Measurements from ENCODE around the gene ARID1B. TPM values are rescaled to one million over a fixed set of nuclear protein-coding genes. Genes with fewer than 3 reads are reported as not detected.

Gene ARID1B
- polyA plus RNA-seq, 1 experiment: 19.2 TPM

GRCh38 chr6:156756630-156757610 is 20.3 kb upstream of the ARID1B start:
- H3K4me3 ChIP-seq (ENCODE audit: low read depth, low read length): no peak overlapping the region
- no peak for DNase-seq (ENCODE audit: low read depth, low spot score)
- no peak for TF ChIP-seq CTCF (IDR thresholded peaks at IDR 0.05; ENCODE audit: low read depth, low read length)
- H3K27me3 ChIP-seq (ENCODE audit: control insufficient read depth, insufficient read depth, low read length): no peaks in the 10 kb centered on the region
- no peak overlapping the region for H3K27ac ChIP-seq (ENCODE audit: low read depth, low read length)
- POLR2A ChIA-PET: no interaction called here
- CTCF ChIA-PET: interaction anchor here (0.7 kb wide), 1 partner anchor 145 kb away, joined by 3 read pairs; no protein-coding TSS in a partner anchor
- H3K9me3 ChIP-seq (ENCODE audit: control insufficient read depth, insufficient read depth, low read length): no peaks in the 10 kb centered on the region

GRCh38 chr6:156757849-156758248 is 19.3 kb upstream of the ARID1B start:
- Histone ChIP-seq H3K4me3 (ENCODE audit: low read depth, low read length) (no peak overlapping the region), H3K27ac (ENCODE audit: low read depth, low read length) (no peak overlapping the region), H3K27me3 (ENCODE audit: control insufficient read depth, insufficient read depth, low read length) (peaks cover 2% of the 10 kb centered on the region), H3K9me3 (ENCODE audit: control insufficient read depth, insufficient read depth, low read length) (no peaks in the 10 kb centered on the region)
- ChIA-PET CTCF (interaction anchor here (0.7 kb wide), 1 partner anchor 144 kb away, joined by 3 read pairs; no protein-coding TSS in a partner anchor), POLR2A (no interaction called here)
- TF ChIP-seq CTCF (IDR thresholded peaks at IDR 0.05; ENCODE audit: low read depth, low read length): no peak
- no peak for DNase-seq (ENCODE audit: low read depth, low spot score)

GRCh38 chr6:156760377-156760776 is 16.8 kb upstream of the ARID1B start:
- Histone ChIP-seq H3K27me3 (ENCODE audit: control insufficient read depth, insufficient read depth, low read length) (peaks cover 3% of the 10 kb centered on the region), H3K4me3 (ENCODE audit: low read depth, low read length) (no peak overlapping the region), H3K9me3 (ENCODE audit: control insufficient read depth, insufficient read depth, low read length) (no peaks in the 10 kb centered on the region), H3K27ac (ENCODE audit: low read depth, low read length) (no peak overlapping the region)
- no peak for TF ChIP-seq CTCF (IDR thresholded peaks at IDR 0.05; ENCODE audit: low read depth, low read length)
- DNase-seq (ENCODE audit: low read depth, low spot score): no peak
- ChIA-PET CTCF (interaction anchor here (0.7 kb wide), 1 partner anchor 196 kb away, joined by 3 read pairs; no protein-coding TSS in a partner anchor), POLR2A (no interaction called here)

- H3K9me3 ChIP-seq (ENCODE audit: control insufficient read depth, insufficient read depth, low read length): no peaks in the 10 kb centered on the region
- no peak for DNase-seq (ENCODE audit: low read depth, low spot score)
- peaks cover 3% of the 10 kb centered on the region for H3K27me3 ChIP-seq (ENCODE audit: control insufficient read depth, insufficient read depth, low read length)
- no peak overlapping the region for H3K27ac ChIP-seq (ENCODE audit: low read depth, low read length)
- no peak overlapping the region for H3K4me3 ChIP-seq (ENCODE audit: low read depth, low read length)
- CTCF ChIA-PET: no interaction called here
- TF ChIP-seq CTCF (IDR thresholded peaks at IDR 0.05; ENCODE audit: low read depth, low read length): no peak
- POLR2A ChIA-PET: no interaction called here
Measured at GRCh38 chr6:156762547-156762946, 14.6 kb upstream of the ARID1B start.

GRCh38 chr6:156765117-156765516 is 12.1 kb upstream of the ARID1B start:
- Histone ChIP-seq H3K27me3 (ENCODE audit: control insufficient read depth, insufficient read depth, low read length) (peaks cover 3% of the 10 kb centered on the region), H3K9me3 (ENCODE audit: control insufficient read depth, insufficient read depth, low read length) (no peaks in the 10 kb centered on the region), H3K27ac (ENCODE audit: low read depth, low read length) (no peak overlapping the region), H3K4me3 (ENCODE audit: low read depth, low read length) (no peak overlapping the region)
- no peak for TF ChIP-seq CTCF (IDR thresholded peaks at IDR 0.05; ENCODE audit: low read depth, low read length)
- CTCF ChIA-PET: no interaction called here
- POLR2A ChIA-PET: no interaction called here
- no peak for DNase-seq (ENCODE audit: low read depth, low spot score)

Measured in AG04450 (cell line).